ENCODE results near the gene MAGI3.

- TF ChIP-seq CTCF (IDR thresholded peaks at IDR 0.05): no peak
- no peak for TF ChIP-seq POLR2A (IDR thresholded peaks at IDR 0.05)
- no peak for TF ChIP-seq EP300 (IDR thresholded peaks at IDR 0.05)
Measured at GRCh38 chr1:113437554-113438341, 47.4 kb downstream of the MAGI3 start.
